ENCODE data around the gene CEP170.

- TF ChIP-seq POLR2A (IDR thresholded peaks at IDR 0.05) (no peak), CTCF (IDR thresholded peaks at IDR 0.05) (no peak)
Measured at GRCh38 chr1:243267914-243268653, 13.0 kb upstream of the CEP170 start.

Data from uterus (tissue), 2 donors.